Measurements from ENCODE around the gene CDK19.

- TF ChIP-seq, protein P1, sequence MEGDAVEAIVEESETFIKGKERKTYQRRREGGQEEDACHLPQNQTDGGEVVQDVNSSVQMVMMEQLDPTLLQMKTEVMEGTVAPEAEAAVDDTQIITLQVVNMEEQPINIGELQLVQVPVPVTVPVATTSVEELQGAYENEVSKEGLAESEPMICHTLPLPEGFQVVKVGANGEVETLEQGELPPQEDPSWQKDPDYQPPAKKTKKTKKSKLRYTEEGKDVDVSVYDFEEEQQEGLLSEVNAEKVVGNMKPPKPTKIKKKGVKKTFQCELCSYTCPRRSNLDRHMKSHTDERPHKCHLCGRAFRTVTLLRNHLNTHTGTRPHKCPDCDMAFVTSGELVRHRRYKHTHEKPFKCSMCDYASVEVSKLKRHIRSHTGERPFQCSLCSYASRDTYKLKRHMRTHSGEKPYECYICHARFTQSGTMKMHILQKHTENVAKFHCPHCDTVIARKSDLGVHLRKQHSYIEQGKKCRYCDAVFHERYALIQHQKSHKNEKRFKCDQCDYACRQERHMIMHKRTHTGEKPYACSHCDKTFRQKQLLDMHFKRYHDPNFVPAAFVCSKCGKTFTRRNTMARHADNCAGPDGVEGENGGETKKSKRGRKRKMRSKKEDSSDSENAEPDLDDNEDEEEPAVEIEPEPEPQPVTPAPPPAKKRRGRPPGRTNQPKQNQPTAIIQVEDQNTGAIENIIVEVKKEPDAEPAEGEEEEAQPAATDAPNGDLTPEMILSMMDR (IDR thresholded peaks at IDR 0.05), result no peak
- no peak for TF ChIP-seq POLR2A (IDR thresholded peaks at IDR 0.05)
Measured at GRCh38 chr6:110778333-110778732, 36.9 kb downstream of the CDK19 start.

Measured in adrenal gland (tissue), 5 donors.